Astrocyte (in vitro differentiated cells and primary cell): ENCODE measurements around the gene CABP4. TPM values are rescaled to one million over a fixed set of nuclear protein-coding genes. Genes with fewer than 3 reads are reported as not detected.
A peak's percentile ranks its signal among the peaks of the same experiment; 100 is the strongest.

ENCODE experiments used
- DNase-seq: peaks from one replicate; pipeline ENCODE4 v3.0.0-alpha.2; 2010; ENCODE audit warnings: low read depth
- FAIRE-seq: peaks from 2 replicates; lab custom pipeline; 2011; peaks lifted over from hg19 to GRCh38; lab: Jason Lieb, UNC
- H2AFZ ChIP-seq: 2 replicates; pipeline ENCODE4 v1.6.0; 2012; ENCODE audit warnings: low read depth, low read length, inconsistent platforms
- H3K27ac ChIP-seq: 2 replicates; pipeline ENCODE4 v1.5.1; 2011; ENCODE audit warnings: low read depth, low read length, inconsistent platforms
- H3K27me3 ChIP-seq: 2 replicates; pipeline ENCODE4 v1.6.0; 2011; ENCODE audit warnings: low read length, inconsistent platforms; ENCODE audit not compliant: insufficient read depth
- H3K36me3 ChIP-seq: 2 replicates; pipeline ENCODE4 v1.5.1; 2011; ENCODE audit warnings: low read length, inconsistent platforms; ENCODE audit not compliant: insufficient read depth
- H3K4me1 ChIP-seq: 2 replicates; pipeline ENCODE4 v1.5.1; 2011; ENCODE audit warnings: low read length, inconsistent platforms; ENCODE audit not compliant: insufficient read depth
- H3K4me2 ChIP-seq: 2 replicates; pipeline ENCODE4 v1.6.0; 2012; ENCODE audit warnings: low read length, inconsistent platforms
- H3K4me3 ChIP-seq: 2 replicates; pipeline ENCODE4 v1.5.1; 2011; ENCODE audit warnings: low read depth, mild to moderate bottlenecking, low read length, inconsistent platforms; ENCODE audit not compliant: insufficient read depth
- H3K79me2 ChIP-seq: 2 replicates; pipeline ENCODE4 v1.6.0; 2012; ENCODE audit warnings: mild to moderate bottlenecking, low read length, inconsistent platforms; ENCODE audit not compliant: insufficient read depth
- H3K9ac ChIP-seq: 2 replicates; pipeline ENCODE4 v1.6.0; 2012; ENCODE audit warnings: mild to moderate bottlenecking, low read length, inconsistent platforms
- H3K9me3 ChIP-seq: 2 replicates; pipeline ENCODE4 v1.5.1; 2012; ENCODE audit warnings: low read depth, mild to moderate bottlenecking, low read length, inconsistent platforms; ENCODE audit not compliant: insufficient read depth
- H4K20me1 ChIP-seq: 2 replicates; pipeline ENCODE4 v1.6.0; 2012; ENCODE audit warnings: low read length, inconsistent platforms; ENCODE audit not compliant: insufficient read depth
- H3K27ac Mint-ChIP-seq: one replicate; pipeline ENCODE4 v1.8.0; 2021; ENCODE audit warnings: mild to moderate bottlenecking, mixed read lengths; ENCODE audit not compliant: unreplicated experiment
- H3K27me3 Mint-ChIP-seq: one replicate; pipeline ENCODE4 v1.8.0; 2021; ENCODE audit warnings: low read depth, mixed read lengths; ENCODE audit not compliant: unreplicated experiment
- H3K36me3 Mint-ChIP-seq: one replicate; pipeline ENCODE4 v1.8.0; 2021; ENCODE audit warnings: low read depth, mixed read lengths; ENCODE audit not compliant: unreplicated experiment
- H3K4me1 Mint-ChIP-seq: one replicate; pipeline ENCODE4 v1.8.0; 2021; ENCODE audit warnings: low read depth, mixed read lengths; ENCODE audit not compliant: unreplicated experiment
- H3K4me3 Mint-ChIP-seq: one replicate; pipeline ENCODE4 v1.8.0; 2021; ENCODE audit warnings: mild to moderate bottlenecking, moderate library complexity, mixed read lengths; ENCODE audit not compliant: unreplicated experiment
- H3K9me3 Mint-ChIP-seq: one replicate; pipeline ENCODE4 v1.8.0; 2021; ENCODE audit warnings: mild to moderate bottlenecking, mixed read lengths; ENCODE audit not compliant: unreplicated experiment
- EZH2 ChIP-seq: IDR thresholded peaks from 2 replicates; pipeline ENCODE4 v1.6.1; 2012; ENCODE audit warnings: mild to moderate bottlenecking, low read length, inconsistent platforms; ENCODE audit not compliant: insufficient read depth
- total RNA-seq: library from RNA; stranded (reverse); gene quantifications from 2 replicates; pipeline ENCODE4 v1.2.1, GENCODE V29; 2021
- TF ChIP-seq, protein P1 (sequence below): IDR thresholded peaks from 2 replicates; pipeline ENCODE4 v1.5.1; 2011; ENCODE audit warnings: low read depth, mild to moderate bottlenecking, inconsistent platforms, low read length, moderate library complexity; ENCODE audit not compliant: insufficient read depth

The CABP4 gene
- total RNA-seq, 1 donor from 2014 or later: not detected

GRCh38 chr11:67441098-67441563, 14.0 kb upstream of the CABP4 start:
- TF ChIP-seq, protein P1, sequence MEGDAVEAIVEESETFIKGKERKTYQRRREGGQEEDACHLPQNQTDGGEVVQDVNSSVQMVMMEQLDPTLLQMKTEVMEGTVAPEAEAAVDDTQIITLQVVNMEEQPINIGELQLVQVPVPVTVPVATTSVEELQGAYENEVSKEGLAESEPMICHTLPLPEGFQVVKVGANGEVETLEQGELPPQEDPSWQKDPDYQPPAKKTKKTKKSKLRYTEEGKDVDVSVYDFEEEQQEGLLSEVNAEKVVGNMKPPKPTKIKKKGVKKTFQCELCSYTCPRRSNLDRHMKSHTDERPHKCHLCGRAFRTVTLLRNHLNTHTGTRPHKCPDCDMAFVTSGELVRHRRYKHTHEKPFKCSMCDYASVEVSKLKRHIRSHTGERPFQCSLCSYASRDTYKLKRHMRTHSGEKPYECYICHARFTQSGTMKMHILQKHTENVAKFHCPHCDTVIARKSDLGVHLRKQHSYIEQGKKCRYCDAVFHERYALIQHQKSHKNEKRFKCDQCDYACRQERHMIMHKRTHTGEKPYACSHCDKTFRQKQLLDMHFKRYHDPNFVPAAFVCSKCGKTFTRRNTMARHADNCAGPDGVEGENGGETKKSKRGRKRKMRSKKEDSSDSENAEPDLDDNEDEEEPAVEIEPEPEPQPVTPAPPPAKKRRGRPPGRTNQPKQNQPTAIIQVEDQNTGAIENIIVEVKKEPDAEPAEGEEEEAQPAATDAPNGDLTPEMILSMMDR: no peak
- TF ChIP-seq EZH2: no peak
- H3K27ac ChIP-seq: no peak overlapping the region
- no peaks in the 10 kb centered on the region for H3K27me3 ChIP-seq
- H3K9me3 ChIP-seq: no peaks in the 10 kb centered on the region
- H3K36me3 ChIP-seq: no peaks in the 10 kb centered on the region
- H3K4me3 ChIP-seq: no peak overlapping the region
- Mint-ChIP-seq H3K27me3 (peaks cover 3% of the 10 kb centered on the region), H3K36me3 (peaks cover 1% of the 10 kb centered on the region), H3K4me1 (peaks cover 11% of the 10 kb centered on the region), H3K4me3 (no peak overlapping the region), H3K27ac (no peak overlapping the region), H3K9me3 (no peaks in the 10 kb centered on the region)
- H3K79me2 ChIP-seq: peaks cover 15% of the 10 kb centered on the region
- no peak overlapping the region for H3K9ac ChIP-seq
- no peak for FAIRE-seq
- H4K20me1 ChIP-seq: peaks cover 20% of the 10 kb centered on the region
- DNase-seq: no peak
- peaks cover 24% of the 10 kb centered on the region for H3K4me1 ChIP-seq
- no peak overlapping the region for H2AFZ ChIP-seq
- H3K4me2 ChIP-seq: no peak overlapping the region

- Histone ChIP-seq H3K4me3 (no peak overlapping the region), H3K9me3 (no peaks in the 10 kb centered on the region), H3K4me2 (peak overlapping the region; percentile 97), H3K4me1 (peaks cover 17% of the 10 kb centered on the region), H3K27ac (no peak overlapping the region), H3K79me2 (peaks cover 15% of the 10 kb centered on the region), H3K36me3 (no peaks in the 10 kb centered on the region), H4K20me1 (peaks cover 20% of the 10 kb centered on the region), H2AFZ (no peak overlapping the region), H3K27me3 (no peaks in the 10 kb centered on the region), H3K9ac (no peak overlapping the region)
- Mint-ChIP-seq H3K27me3 (peaks cover 4% of the 10 kb centered on the region), H3K4me3 (peak overlapping the region; percentile 94), H3K4me1 (peaks cover 11% of the 10 kb centered on the region), H3K9me3 (no peaks in the 10 kb centered on the region), H3K27ac (no peak overlapping the region), H3K36me3 (peaks cover 1% of the 10 kb centered on the region)
- FAIRE-seq: no peak
- DNase-seq: no peak
- TF ChIP-seq EZH2: no peak
- TF ChIP-seq, protein P1: no peak
Measured at GRCh38 chr11:67441731-67442351, 13.3 kb upstream of the CABP4 start.
